ENCODE measurements around the gene TDRD15. TPM values are rescaled to one million over a fixed set of nuclear protein-coding genes. Genes with fewer than 3 reads are reported as not detected.
A peak's percentile ranks its signal among the peaks of the same experiment; 100 is the strongest.
"Not testable (repeated sequence)": the region's sequence is repeated elsewhere in the genome, so short reads cannot be mapped to it uniquely, and the experiment has no call there.

The TDRD15 gene
- total RNA-seq, 3 donors from 2014 or later: not detected

DNA sequence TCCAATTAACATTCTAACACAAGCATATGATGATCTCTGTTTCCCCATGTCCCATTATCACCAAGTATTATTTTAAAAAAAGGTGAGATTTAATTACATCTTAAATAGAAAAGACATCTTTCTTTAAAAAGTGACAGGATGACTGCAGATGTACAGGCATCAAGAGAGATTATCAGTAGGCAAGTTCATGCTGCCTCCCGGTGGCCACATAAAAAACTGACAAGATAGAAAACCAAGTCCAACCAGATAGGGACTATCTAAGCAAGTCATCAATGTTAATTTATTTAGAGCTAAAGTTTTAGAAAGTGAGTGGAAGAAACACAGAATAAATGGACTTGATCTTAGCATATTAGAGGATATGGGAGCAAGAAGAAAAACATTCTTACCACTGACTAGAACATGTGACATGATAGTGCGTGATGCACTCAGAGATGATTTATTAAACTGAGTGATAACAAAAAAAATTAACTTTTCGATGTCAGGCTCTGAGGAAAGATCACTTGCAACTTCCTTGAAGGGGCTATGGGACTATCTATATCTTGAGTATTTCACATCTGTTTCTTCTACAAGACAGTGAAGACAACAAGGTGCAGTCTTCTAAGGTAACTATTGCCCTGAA lies 5.4 kb upstream of the TDRD15 start:
- no peaks in the 10 kb centered on the region for H3K4me1 ChIP-seq (ENCODE audit: low read depth)
- no peak for ATAC-seq
- intact Hi-C loops (cut with DNase I, micrococcal nuclease): no loop called here
- no peaks in the 10 kb centered on the region for H3K9me3 ChIP-seq
- TF ChIP-seq, protein P1, sequence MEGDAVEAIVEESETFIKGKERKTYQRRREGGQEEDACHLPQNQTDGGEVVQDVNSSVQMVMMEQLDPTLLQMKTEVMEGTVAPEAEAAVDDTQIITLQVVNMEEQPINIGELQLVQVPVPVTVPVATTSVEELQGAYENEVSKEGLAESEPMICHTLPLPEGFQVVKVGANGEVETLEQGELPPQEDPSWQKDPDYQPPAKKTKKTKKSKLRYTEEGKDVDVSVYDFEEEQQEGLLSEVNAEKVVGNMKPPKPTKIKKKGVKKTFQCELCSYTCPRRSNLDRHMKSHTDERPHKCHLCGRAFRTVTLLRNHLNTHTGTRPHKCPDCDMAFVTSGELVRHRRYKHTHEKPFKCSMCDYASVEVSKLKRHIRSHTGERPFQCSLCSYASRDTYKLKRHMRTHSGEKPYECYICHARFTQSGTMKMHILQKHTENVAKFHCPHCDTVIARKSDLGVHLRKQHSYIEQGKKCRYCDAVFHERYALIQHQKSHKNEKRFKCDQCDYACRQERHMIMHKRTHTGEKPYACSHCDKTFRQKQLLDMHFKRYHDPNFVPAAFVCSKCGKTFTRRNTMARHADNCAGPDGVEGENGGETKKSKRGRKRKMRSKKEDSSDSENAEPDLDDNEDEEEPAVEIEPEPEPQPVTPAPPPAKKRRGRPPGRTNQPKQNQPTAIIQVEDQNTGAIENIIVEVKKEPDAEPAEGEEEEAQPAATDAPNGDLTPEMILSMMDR (IDR thresholded peaks at IDR 0.05): no peak
- no peak overlapping the region for H3K4me3 ChIP-seq
- no peaks in the 10 kb centered on the region for H3K36me3 ChIP-seq (ENCODE audit: low read depth)
- peak in 1 of 3 donors; percentile 67 for DNase-seq

DNA sequence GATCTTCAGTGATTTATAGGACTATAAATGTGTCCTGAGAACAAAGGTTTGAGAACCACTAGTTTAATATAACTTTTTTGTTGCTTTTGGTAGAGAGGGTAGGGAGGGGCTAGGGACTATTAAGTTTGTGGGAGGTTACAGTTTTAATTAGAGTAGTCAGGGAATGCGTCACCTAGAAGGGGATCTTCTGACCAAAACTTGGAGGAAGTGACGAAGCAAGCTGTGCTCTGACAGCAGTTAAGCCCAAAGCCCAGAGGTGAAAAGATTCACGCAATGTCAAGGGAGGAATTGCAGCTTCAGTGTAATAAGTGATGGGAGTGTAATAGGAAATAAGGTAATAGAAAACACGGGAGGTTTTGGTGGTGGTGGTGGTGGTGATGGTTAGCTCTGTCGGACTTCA lies 8.1 kb downstream of the TDRD15 start:
- TF ChIP-seq, protein P1 (IDR thresholded peaks at IDR 0.05): no peak

DNA sequence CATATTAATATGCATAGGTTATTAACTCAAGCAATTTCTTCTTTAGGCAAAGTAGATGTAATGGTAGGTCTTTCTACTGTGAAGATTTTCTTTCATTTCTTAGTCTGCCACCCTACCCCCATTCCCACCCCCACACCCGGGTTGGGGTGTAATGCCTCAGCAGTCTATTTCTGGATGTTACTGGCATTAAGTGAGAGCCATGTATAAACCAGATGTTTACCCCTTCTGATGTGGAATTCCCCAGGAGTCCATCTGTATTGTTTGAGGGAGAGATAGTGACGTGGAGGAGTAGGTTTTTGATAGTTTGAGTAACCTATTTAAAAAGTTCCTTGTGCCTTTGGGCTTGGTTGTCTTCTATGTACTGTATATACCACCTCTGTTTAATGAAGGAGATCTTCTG lies 11.8 kb downstream of the TDRD15 start:
- no peak overlapping the region for H3K4me3 ChIP-seq
- intact Hi-C loops (cut with DNase I, micrococcal nuclease): no loop called here
- TF ChIP-seq, protein P1 (IDR thresholded peaks at IDR 0.05): no peak
- DNase-seq (no peak), ATAC-seq (no peak)
- H3K9me3 ChIP-seq: no peaks in the 10 kb centered on the region
- H3K36me3 ChIP-seq (ENCODE audit: low read depth): no peaks in the 10 kb centered on the region
- H3K4me1 ChIP-seq (ENCODE audit: low read depth): no peaks in the 10 kb centered on the region

More for the DNA sequence above, 8.1 kb downstream of the TDRD15 start:
- no peak for DNase-seq
- Histone ChIP-seq H3K9me3 (no peaks in the 10 kb centered on the region), H3K36me3 (ENCODE audit: low read depth) (no peaks in the 10 kb centered on the region), H3K4me1 (ENCODE audit: low read depth) (no peaks in the 10 kb centered on the region), H3K4me3 (no peak overlapping the region)
- intact Hi-C loops (cut with DNase I, micrococcal nuclease): no loop called here
- ATAC-seq: no peak

DNA sequence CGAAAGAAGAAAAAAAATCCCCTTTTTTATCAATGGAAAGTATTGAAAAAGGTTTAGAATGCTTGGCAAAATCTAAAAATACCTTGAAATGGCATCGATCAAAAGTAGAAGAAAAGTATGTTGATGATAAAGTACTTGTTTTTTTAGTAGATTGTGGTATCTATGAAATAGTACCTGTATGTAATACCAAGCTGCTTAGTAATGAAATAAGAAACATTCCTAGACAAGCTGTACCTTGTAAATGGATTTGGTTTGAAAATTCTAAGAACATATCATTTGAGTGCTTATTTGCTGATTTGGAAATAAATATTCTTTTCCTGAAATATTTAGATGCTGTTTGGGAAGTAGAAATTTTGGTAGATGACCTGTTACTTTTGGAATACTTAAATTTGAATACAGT lies 18.4 kb downstream of the TDRD15 start:
- intact Hi-C loops (cut with DNase I, micrococcal nuclease): no loop called here
- no peaks in the 10 kb centered on the region for H3K4me1 ChIP-seq (ENCODE audit: low read depth)
- ATAC-seq: no peak
- no peak overlapping the region for H3K4me3 ChIP-seq
- TF ChIP-seq, protein P1 (IDR thresholded peaks at IDR 0.05): no peak
- no peaks in the 10 kb centered on the region for H3K36me3 ChIP-seq (ENCODE audit: low read depth)
- no peak for DNase-seq
- H3K9me3 ChIP-seq: no peaks in the 10 kb centered on the region

DNA sequence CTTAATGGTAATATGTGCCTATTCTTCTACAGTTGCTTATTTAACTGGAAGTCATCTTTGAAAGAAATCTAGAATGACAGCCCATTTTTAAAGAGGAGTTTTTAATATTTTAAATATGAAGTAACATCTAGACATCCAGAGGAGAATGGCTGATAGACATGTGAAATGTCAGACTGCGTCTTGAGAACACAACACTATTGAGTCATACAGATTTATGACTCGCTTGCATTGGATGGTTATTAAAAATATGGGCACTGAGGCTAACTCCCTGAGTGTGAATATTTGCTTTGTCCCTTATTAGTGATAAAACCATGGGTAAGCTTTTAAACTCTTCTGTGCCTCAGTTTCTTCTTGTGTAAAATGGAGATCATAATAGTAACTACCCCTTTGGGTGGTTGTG lies 22.9 kb downstream of the TDRD15 start:
- DNase-seq (no peak), ATAC-seq (no peak)
- intact Hi-C loops (cut with DNase I, micrococcal nuclease): no loop called here
- no peak overlapping the region for H3K4me3 ChIP-seq
- H3K4me1 ChIP-seq (ENCODE audit: low read depth): no peaks in the 10 kb centered on the region
- no peaks in the 10 kb centered on the region for H3K9me3 ChIP-seq
- TF ChIP-seq, protein P1 (IDR thresholded peaks at IDR 0.05): no peak
- no peaks in the 10 kb centered on the region for H3K36me3 ChIP-seq (ENCODE audit: low read depth)

DNA sequence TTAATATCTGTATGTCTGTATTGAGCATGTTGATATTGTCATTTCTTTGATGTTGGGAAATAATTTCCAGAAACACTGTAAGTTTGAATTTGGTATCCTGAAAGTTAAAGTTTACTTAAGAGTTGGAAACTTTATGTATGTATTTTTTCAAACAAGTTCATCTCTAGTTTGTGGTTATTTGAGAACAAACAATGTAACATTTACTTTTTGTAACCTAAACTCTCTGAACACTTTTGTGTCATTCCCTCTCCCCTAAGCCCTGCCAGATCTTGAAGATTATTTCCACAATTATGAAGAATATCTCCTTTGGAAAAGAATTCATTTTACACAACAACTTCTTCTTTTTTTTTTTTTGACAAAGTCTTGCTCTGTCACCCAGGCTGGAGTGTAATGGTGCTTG lies 24.9 kb downstream of the TDRD15 start:
- Histone ChIP-seq H3K4me3 (no peak overlapping the region), H3K36me3 (ENCODE audit: low read depth) (no peaks in the 10 kb centered on the region), H3K9me3 (no peaks in the 10 kb centered on the region), H3K4me1 (ENCODE audit: low read depth) (no peaks in the 10 kb centered on the region)
- ATAC-seq: no peak
- no peak for DNase-seq
- intact Hi-C loops (cut with DNase I, micrococcal nuclease): no loop called here
- TF ChIP-seq, protein P1 (IDR thresholded peaks at IDR 0.05): no peak

DNA sequence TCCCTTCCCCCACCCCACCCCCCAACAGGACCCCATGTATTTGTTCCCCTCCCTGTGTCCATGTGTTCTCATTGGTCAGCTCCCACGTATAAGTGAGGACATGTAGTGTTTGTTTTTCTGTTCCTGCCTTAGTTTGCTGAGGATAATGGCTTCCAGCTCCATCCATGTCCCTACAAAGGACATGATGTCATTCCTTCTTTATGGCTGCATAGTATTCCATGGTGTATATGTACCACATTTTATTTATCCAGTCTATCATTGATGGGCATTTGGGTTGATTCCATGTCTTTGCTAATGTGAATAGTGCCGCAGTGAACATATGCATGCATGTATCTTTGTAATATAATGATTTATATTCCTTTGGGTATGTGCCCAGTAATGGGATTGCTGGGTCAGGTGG lies 27.5 kb downstream of the TDRD15 start:
- H3K4me3 ChIP-seq; intact Hi-C loops (cut with DNase I, micrococcal nuclease); H3K36me3 ChIP-seq (ENCODE audit: low read depth); ATAC-seq; H3K4me1 ChIP-seq (ENCODE audit: low read depth); H3K9me3 ChIP-seq; DNase-seq: not testable (repeated sequence)

Measured in mucosa of descending colon (tissue), 3 donors.